ENCODE data around the gene HJV.

The HJV gene

DNA sequence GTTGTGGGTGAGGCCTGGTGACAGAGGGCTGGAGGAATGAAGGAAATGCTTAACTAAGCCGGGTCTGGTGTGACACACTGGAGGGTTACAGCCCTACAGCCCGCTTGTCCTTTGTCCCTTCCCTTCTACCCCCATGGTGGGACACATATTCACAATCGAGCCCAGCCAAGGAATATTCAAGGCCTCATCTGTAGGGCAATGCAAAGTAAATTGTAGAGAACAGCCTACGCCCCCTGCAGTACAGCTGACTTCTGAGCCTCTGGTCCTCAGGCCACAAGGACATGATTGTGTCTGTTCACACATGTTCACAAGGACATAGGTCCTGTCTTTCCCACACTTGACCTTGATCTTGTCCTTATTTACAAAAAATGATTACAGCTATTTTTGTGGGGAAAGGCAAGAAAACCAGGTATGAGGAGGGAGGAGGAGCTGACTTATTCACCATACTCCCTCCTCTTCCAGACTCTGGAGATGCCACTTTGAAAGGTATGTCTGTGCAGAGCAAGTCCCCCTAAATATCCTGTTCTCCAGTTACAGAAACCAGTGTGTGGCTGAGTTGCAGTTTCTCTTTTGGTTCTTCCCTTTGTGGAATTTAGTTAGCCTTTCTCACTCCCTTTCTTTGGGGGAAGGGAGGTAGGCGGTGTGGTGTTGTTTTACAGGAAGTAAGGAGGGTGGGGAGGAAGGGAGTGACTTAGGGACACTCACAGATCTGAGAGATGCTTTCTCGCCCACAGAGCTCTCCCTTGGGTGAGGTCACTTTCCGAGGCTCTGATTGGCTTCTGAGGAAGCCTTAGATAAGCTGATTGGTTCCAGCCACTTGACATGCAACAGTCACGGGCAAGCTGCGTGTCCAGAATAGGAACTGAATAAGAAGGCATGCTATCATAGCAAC, 42.4 kb downstream of the HJV start:
- Histone ChIP-seq H3K4me3 (ENCODE audit: low read depth, low read length) (peak overlapping the region; percentile 34), H3K4me1 (ENCODE audit: control insufficient read depth, insufficient read depth, low read length) (peaks cover 23% of the 10 kb centered on the region), H3K27me3 (ENCODE audit: control insufficient read depth, insufficient read depth, low read length) (no peaks in the 10 kb centered on the region), H3K36me3 (ENCODE audit: control insufficient read depth, insufficient read depth, low read length) (no peaks in the 10 kb centered on the region), H3K9ac (ENCODE audit: low read depth, low read length) (peak overlapping the region; percentile 17), H3K9me3 (ENCODE audit: control insufficient read depth, insufficient read depth, low read length) (no peaks in the 10 kb centered on the region)

DNA sequence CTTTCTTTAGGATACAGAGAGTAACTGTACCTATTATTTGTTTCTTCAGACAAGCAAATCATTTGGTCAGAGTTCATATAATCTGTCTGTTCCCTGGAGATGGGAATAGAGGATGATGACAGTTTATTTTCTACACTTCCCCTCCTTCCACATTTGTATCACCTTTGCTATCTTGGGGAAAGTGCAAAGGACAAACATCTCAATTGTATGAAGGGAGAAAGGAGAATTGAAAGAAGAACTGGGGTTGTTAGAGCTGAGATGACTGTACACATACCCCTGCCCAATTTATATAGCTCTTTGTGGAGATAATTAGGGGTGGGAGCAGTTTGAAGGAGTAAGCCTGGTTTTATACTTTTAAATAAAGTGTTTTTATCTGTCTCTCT, 43.1 kb downstream of the HJV start:
- Histone ChIP-seq H3K36me3 (ENCODE audit: control insufficient read depth, insufficient read depth, low read length) (no peaks in the 10 kb centered on the region), H3K4me1 (ENCODE audit: control insufficient read depth, insufficient read depth, low read length) (peaks cover 23% of the 10 kb centered on the region), H3K27me3 (ENCODE audit: control insufficient read depth, insufficient read depth, low read length) (no peaks in the 10 kb centered on the region), H3K9me3 (ENCODE audit: control insufficient read depth, insufficient read depth, low read length) (no peaks in the 10 kb centered on the region), H3K4me3 (ENCODE audit: low read depth, low read length) (no peak overlapping the region), H3K9ac (ENCODE audit: low read depth, low read length) (no peak overlapping the region)

DNA sequence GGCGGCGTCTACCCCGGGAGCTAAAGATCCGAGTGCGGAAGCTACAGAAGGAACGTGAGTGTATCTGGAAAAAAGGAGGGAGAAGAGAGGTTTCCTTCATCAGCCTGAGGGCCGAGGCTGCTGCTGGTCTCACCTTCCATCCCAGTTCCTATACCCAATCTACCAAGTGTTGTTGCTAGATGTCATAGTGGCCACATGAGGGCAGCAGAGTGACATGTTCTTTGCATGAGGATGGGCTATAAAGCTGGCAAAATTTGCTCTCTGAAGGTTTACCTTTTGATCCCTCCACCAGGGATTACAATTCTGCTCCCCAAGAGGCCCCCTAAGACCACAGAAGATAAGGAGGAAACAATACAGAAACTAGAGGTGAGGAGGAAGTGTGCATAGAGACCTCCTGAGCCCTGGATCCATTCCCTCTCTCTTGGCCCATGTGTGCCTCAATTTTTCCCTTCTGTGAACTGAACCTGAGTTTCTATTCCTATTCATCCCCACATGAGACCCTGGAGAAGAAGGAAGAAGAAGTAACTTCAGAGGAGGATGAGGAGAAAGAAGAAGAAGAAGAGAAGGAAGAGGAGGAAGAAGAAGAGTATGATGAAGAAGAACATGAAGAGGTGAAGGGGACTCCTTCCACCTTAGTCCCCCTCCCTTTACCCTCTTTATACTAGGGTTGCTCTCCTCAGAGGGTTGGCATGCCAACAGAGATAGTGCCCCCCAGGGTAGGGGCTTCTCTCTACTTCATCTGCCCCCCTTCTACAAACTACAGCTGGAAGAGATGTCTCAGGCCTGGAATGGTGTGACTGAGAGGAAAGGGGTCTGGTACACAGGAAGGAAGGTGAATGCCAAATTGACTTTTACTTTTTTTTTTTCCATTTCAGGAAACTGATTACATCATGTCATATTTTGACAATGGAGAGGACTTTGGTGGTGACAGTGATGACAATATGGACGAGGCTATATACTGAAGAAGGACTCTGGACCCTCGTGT, 43.8 kb downstream of the HJV start:
- Histone ChIP-seq H3K9ac (ENCODE audit: low read depth, low read length) (no peak overlapping the region), H3K27me3 (ENCODE audit: control insufficient read depth, insufficient read depth, low read length) (no peaks in the 10 kb centered on the region), H3K4me1 (ENCODE audit: control insufficient read depth, insufficient read depth, low read length) (peaks cover 23% of the 10 kb centered on the region), H3K36me3 (ENCODE audit: control insufficient read depth, insufficient read depth, low read length) (no peaks in the 10 kb centered on the region), H3K4me3 (ENCODE audit: low read depth, low read length) (peak overlapping the region; percentile 6), H3K9me3 (ENCODE audit: control insufficient read depth, insufficient read depth, low read length) (no peaks in the 10 kb centered on the region)

- Histone ChIP-seq H3K36me3 (ENCODE audit: control insufficient read depth, insufficient read depth, low read length) (no peaks in the 10 kb centered on the region), H3K9ac (ENCODE audit: low read depth, low read length) (no peak overlapping the region), H3K4me1 (ENCODE audit: control insufficient read depth, insufficient read depth, low read length) (peaks cover 23% of the 10 kb centered on the region), H3K9me3 (ENCODE audit: control insufficient read depth, insufficient read depth, low read length) (no peaks in the 10 kb centered on the region), H3K27me3 (ENCODE audit: control insufficient read depth, insufficient read depth, low read length) (no peaks in the 10 kb centered on the region), H3K4me3 (ENCODE audit: low read depth, low read length) (peak overlapping the region; percentile 6)
These were observed 44.5 kb downstream of the HJV start for GRCh38 chr1:145977016-145977415.

DNA sequence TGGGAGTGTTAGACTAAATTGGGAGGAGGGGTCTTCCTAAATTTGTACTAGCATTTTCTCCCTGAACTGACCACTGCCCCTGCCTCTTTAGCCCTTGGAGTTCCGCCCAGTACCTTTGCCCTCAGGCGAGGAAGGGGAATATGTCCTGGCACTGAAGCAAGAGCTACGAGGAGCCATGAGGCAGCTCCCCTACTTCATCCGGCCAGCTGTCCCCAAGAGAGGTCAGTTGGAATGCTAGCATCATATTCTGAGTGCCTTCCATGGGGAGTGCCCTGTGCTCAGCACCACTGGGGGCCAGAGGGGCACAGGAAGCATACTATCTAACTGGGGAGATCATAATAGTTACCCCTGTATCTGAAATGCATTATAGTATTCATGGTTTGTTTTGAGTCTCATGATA, 46.3 kb downstream of the HJV start:
- no peaks in the 10 kb centered on the region for H3K27me3 ChIP-seq (ENCODE audit: control insufficient read depth, insufficient read depth, low read length)
- H3K4me1 ChIP-seq (ENCODE audit: control insufficient read depth, insufficient read depth, low read length) = peaks cover 21% of the 10 kb centered on the region
- no peak overlapping the region for H3K9ac ChIP-seq (ENCODE audit: low read depth, low read length)
- no peak overlapping the region for H3K4me3 ChIP-seq (ENCODE audit: low read depth, low read length)
- no peaks in the 10 kb centered on the region for H3K9me3 ChIP-seq (ENCODE audit: control insufficient read depth, insufficient read depth, low read length)
- no peaks in the 10 kb centered on the region for H3K36me3 ChIP-seq (ENCODE audit: control insufficient read depth, insufficient read depth, low read length)

DNA sequence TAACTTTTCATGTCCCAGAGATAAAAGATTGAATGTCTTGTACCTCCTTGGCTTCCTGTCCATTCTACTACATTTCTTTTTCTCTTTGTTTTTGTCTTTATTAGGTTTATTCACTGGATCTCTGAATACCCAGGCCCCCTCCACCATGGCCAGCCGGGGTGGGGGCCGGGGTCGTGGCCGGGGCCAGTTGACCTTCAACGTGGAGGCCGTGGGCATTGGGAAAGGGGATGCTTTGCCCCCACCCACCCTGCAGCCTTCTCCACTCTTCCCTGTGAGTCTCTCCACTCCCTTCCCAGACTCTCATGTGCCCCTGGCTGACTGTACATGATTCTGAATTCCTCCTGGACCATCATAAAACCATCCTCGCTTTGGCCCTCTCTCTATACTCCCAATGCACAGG, 46.8 kb downstream of the HJV start:
- H3K36me3 ChIP-seq (ENCODE audit: control insufficient read depth, insufficient read depth, low read length) = no peaks in the 10 kb centered on the region
- peaks cover 19% of the 10 kb centered on the region for H3K4me1 ChIP-seq (ENCODE audit: control insufficient read depth, insufficient read depth, low read length)
- H3K9me3 ChIP-seq (ENCODE audit: control insufficient read depth, insufficient read depth, low read length) = no peaks in the 10 kb centered on the region
- H3K27me3 ChIP-seq (ENCODE audit: control insufficient read depth, insufficient read depth, low read length) = no peaks in the 10 kb centered on the region
- H3K9ac ChIP-seq (ENCODE audit: low read depth, low read length) = no peak overlapping the region
- H3K4me3 ChIP-seq (ENCODE audit: low read depth, low read length) = no peak overlapping the region

DNA sequence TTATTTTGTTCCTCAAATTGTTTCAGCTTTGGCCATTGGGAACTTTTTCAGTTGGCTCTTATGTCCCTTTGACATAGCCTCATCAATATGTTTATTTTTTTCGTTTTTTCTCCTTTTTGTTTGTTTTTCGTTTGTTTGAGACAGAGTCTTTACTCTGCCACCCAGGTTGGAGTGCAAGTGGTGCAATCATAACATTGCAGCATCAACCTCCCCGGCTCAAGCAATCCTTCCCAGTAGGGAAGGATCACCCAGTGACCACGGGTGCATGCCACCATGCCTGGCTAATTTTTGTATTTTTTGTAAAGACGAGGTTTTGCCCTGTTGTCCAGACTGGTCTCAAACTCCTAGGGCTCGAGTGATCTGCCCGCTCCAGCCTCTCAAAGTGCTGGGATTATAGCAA, 49.0 kb downstream of the HJV start:
- Histone ChIP-seq H3K9me3 (ENCODE audit: control insufficient read depth, insufficient read depth, low read length) (no peaks in the 10 kb centered on the region), H3K27me3 (ENCODE audit: control insufficient read depth, insufficient read depth, low read length) (no peaks in the 10 kb centered on the region), H3K4me3 (ENCODE audit: low read depth, low read length) (no peak overlapping the region), H3K9ac (ENCODE audit: low read depth, low read length) (no peak overlapping the region), H3K36me3 (ENCODE audit: control insufficient read depth, insufficient read depth, low read length) (no peaks in the 10 kb centered on the region), H3K4me1 (ENCODE audit: control insufficient read depth, insufficient read depth, low read length) (peaks cover 3% of the 10 kb centered on the region)
